Keratinocyte (primary cell): ENCODE data around the gene RTN4IP1. TPM values are rescaled to one million over a fixed set of nuclear protein-coding genes. Genes with fewer than 3 reads are reported as not detected.

Source experiments
- DNase-seq: peaks from one replicate; pipeline ENCODE4 v3.0.0-alpha.2; 2011; ENCODE audit warnings: low read depth, missing footprints, low spot score
- FAIRE-seq: peaks from 2 replicates; lab custom pipeline; 2011; peaks lifted over from hg19 to GRCh38; lab: Jason Lieb, UNC
- H2AFZ ChIP-seq: 2 replicates; pipeline ENCODE4 v1.6.0; 2012; ENCODE audit warnings: low read length, control low read depth, inconsistent platforms; ENCODE audit not compliant: control insufficient read depth
- H3K27ac ChIP-seq: 2 replicates; pipeline ENCODE4 v1.5.1; 2011; ENCODE audit warnings: low read length; ENCODE audit not compliant: control insufficient read depth, insufficient read depth
- H3K27me3 ChIP-seq: 3 replicates; pipeline ENCODE4 v1.6.0; 2011; ENCODE audit warnings: low read length; ENCODE audit not compliant: control insufficient read depth, insufficient read depth; ENCODE audit errors: extremely low read depth
- H3K36me3 ChIP-seq, 2 experiments: 2 replicates in 1 of 2; 3 replicates in 1 of 2; pipeline ENCODE4 v1.5.1; 2011; ENCODE audit warnings: low read length in 2 of 2, mild to moderate bottlenecking in 1 of 2; ENCODE audit not compliant: control insufficient read depth in 2 of 2, insufficient read depth in 2 of 2; ENCODE audit errors: extremely low read depth in 1 of 2
- H3K4me1 ChIP-seq: 3 replicates; pipeline ENCODE4 v1.5.1; 2011; ENCODE audit warnings: low read length; ENCODE audit not compliant: control insufficient read depth, insufficient read depth; ENCODE audit errors: extremely low read depth
- H3K4me2 ChIP-seq: 3 replicates; pipeline ENCODE4 v1.6.0; 2011; ENCODE audit warnings: low read depth, low read length; ENCODE audit not compliant: control insufficient read depth, insufficient read depth; ENCODE audit errors: extremely low read depth
- H3K4me3 ChIP-seq, 3 experiments: fragments of 200-600 bp in 1 of 3; sonication (generic) in 1 of 3; 2 replicates in 2 of 3; 3 replicates in 1 of 3; pipeline ENCODE4 v1.5.1; 2011 to 2016; ENCODE audit warnings: low read length in 3 of 3, mild to moderate bottlenecking in 3 of 3, control low read depth in 2 of 3, inconsistent platforms in 1 of 3, low read depth in 1 of 3, mixed read lengths in 1 of 3, mixed run types in 1 of 3, moderate library complexity in 1 of 3; ENCODE audit not compliant: control insufficient read depth in 2 of 3, insufficient read depth in 2 of 3; ENCODE audit errors: extremely low read depth in 1 of 3
- H3K79me2 ChIP-seq: 2 replicates; pipeline ENCODE4 v1.6.0; 2012; ENCODE audit warnings: low read length; ENCODE audit not compliant: control insufficient read depth, insufficient read depth
- H3K9ac ChIP-seq: 3 replicates; pipeline ENCODE4 v1.6.0; 2011; ENCODE audit warnings: low read length; ENCODE audit not compliant: control insufficient read depth, insufficient read depth; ENCODE audit errors: extremely low read depth
- H3K9me1 ChIP-seq: 3 replicates; pipeline ENCODE4 v1.6.0; 2011; ENCODE audit warnings: low read length; ENCODE audit not compliant: control insufficient read depth, insufficient read depth; ENCODE audit errors: extremely low read depth
- H3K9me3 ChIP-seq: 2 replicates; pipeline ENCODE4 v1.5.1; 2012; ENCODE audit warnings: low read depth, low read length; ENCODE audit not compliant: control insufficient read depth
- H4K20me1 ChIP-seq: 3 replicates; pipeline ENCODE4 v1.6.0; 2011; ENCODE audit warnings: low read length; ENCODE audit not compliant: control insufficient read depth, insufficient read depth; ENCODE audit errors: extremely low read depth
- EZH2 ChIP-seq: IDR thresholded peaks from one replicate; pipeline ENCODE4 v1.6.1; 2012; ENCODE audit warnings: inconsistent platforms, mild to moderate bottlenecking, low read length, moderate library complexity
- dilution Hi-C: fragments of 300-500 bp; cut with MboI; formaldehyde crosslinking; loops from one replicate; pipeline ENCODE4 v1.7.0; 2020; ENCODE audit warnings: low sequenced_read_pairs; ENCODE audit not compliant: extremely low pct_ligation_motif_present
- polyA plus RNA-seq, 5 experiments: library from polyadenylated mRNA; depleted of rRNA in 3 of 5; stranded (reverse) in 3 of 5; stranded (forward) in 1 of 5; unstranded in 1 of 5; fragments of >200 nt; gene quantifications; 1 replicate in 1 of 5; 2 replicates in 3 of 5; 3 replicates in 1 of 5; pipeline versions ENCODE4 v1.2.1 to v1.2.3, GENCODE V29; 2011 to 2012; ENCODE audit warnings: missing spikeins in 2 of 5, low read depth in 1 of 5, low replicate concordance in 1 of 5
- TF ChIP-seq, protein P1 (sequence below), 3 experiments: IDR thresholded peaks in 1 of 3; conservative IDR thresholded peaks in 1 of 3; optimal IDR thresholded peaks in 1 of 3; 2 replicates in 2 of 3; 3 replicates in 1 of 3; pipeline versions ENCODE3 to v1.5.1; 2011; ENCODE audit warnings: low read length in 3 of 3, mild to moderate bottlenecking in 3 of 3, moderate library complexity in 2 of 3, control low read depth in 1 of 3, inconsistent platforms in 1 of 3; ENCODE audit not compliant: insufficient read depth in 2 of 3; ENCODE audit errors: extremely low read depth in 1 of 3

RTN4IP1 gene
- polyA plus RNA-seq, 1 donor (not counting 4 experiments of a cell fraction or from before 2014, with no cell fraction given) = 8.0 TPM

GRCh38 chr6:106637717-106638341 lies 8.5 kb upstream of the RTN4IP1 start:
- Histone ChIP-seq H3K79me2 (peaks cover 49% of the 10 kb centered on the region), H3K27me3 (no peaks in the 10 kb centered on the region), H2AFZ (no peak overlapping the region), H3K4me3 (no peak overlapping the region), H3K27ac (no peak overlapping the region), H3K36me3 (peaks cover 0 to 3% of the 10 kb centered on the region in 2 experiments), H3K9me1 (no peaks in the 10 kb centered on the region), H4K20me1 (peaks cover 3% of the 10 kb centered on the region), H3K4me2 (no peak overlapping the region), H3K9ac (no peak overlapping the region), H3K4me1 (no peaks in the 10 kb centered on the region), H3K9me3 (no peaks in the 10 kb centered on the region)
- FAIRE-seq (no peak), DNase-seq (no peak)
- dilution Hi-C loops = no loop called here
- TF ChIP-seq, protein P1, sequence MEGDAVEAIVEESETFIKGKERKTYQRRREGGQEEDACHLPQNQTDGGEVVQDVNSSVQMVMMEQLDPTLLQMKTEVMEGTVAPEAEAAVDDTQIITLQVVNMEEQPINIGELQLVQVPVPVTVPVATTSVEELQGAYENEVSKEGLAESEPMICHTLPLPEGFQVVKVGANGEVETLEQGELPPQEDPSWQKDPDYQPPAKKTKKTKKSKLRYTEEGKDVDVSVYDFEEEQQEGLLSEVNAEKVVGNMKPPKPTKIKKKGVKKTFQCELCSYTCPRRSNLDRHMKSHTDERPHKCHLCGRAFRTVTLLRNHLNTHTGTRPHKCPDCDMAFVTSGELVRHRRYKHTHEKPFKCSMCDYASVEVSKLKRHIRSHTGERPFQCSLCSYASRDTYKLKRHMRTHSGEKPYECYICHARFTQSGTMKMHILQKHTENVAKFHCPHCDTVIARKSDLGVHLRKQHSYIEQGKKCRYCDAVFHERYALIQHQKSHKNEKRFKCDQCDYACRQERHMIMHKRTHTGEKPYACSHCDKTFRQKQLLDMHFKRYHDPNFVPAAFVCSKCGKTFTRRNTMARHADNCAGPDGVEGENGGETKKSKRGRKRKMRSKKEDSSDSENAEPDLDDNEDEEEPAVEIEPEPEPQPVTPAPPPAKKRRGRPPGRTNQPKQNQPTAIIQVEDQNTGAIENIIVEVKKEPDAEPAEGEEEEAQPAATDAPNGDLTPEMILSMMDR (optimal IDR thresholded peaks at IDR 0.05 in 1 of 3, IDR thresholded peaks at IDR 0.05 in 1 of 3, conservative IDR thresholded peaks at IDR 0.05 in 1 of 3; ENCODE audit: extremely low read depth in 1 of 3, insufficient read depth in 2 of 3, low read length in 3 of 3) = no peak
- no peak for TF ChIP-seq EZH2

DNA sequence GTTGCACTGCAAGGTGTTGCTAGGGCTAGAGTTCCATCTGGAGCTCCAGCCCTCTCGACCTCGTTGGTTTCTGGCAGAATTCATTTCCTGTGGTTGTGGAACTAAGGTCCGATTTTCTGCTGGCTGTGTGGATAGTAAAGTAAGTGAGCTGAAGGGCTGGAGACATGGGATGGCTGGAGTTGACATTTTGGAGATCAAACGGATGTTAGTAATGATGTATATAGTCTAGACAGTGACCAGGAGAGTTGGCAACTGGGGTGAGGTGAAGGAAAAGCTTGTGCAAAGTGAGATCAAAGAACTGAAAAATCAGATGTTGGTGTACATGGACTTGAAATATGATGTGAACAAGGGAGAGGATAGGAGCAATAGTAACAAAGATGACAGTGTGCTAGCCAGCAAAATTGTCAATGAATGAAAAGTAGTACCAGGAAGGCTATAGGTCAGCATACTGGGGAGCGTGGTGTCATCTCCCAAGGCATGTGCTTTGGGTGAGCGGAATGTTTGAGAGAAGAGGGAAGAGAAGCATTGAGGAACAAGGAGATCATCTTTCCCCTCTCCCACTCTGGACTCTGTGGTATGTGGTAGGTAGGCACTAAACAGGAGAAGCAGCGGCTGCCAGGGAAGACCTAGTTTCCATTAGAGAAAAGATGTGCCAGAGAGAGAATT lies 7.9 kb upstream of the RTN4IP1 start:
- H3K4me3 ChIP-seq = no peak overlapping the region
- H3K27ac ChIP-seq = no peak overlapping the region
- H3K36me3 ChIP-seq = peaks cover 0 to 3% of the 10 kb centered on the region in 2 experiments
- dilution Hi-C loops = no loop called here
- H3K9me3 ChIP-seq = no peaks in the 10 kb centered on the region
- H3K4me2 ChIP-seq = no peak overlapping the region
- peaks cover 3% of the 10 kb centered on the region for H4K20me1 ChIP-seq
- H3K79me2 ChIP-seq = peaks cover 55% of the 10 kb centered on the region
- no peak for TF ChIP-seq EZH2
- TF ChIP-seq, protein P1 (optimal IDR thresholded peaks at IDR 0.05 in 1 of 3, IDR thresholded peaks at IDR 0.05 in 1 of 3, conservative IDR thresholded peaks at IDR 0.05 in 1 of 3; ENCODE audit: extremely low read depth in 1 of 3, insufficient read depth in 2 of 3, low read length in 3 of 3) = no peak
- H2AFZ ChIP-seq = no peak overlapping the region
- H3K9me1 ChIP-seq = no peaks in the 10 kb centered on the region
- no peak overlapping the region for H3K9ac ChIP-seq
- no peaks in the 10 kb centered on the region for H3K4me1 ChIP-seq
- FAIRE-seq = no peak
- no peak for DNase-seq
- H3K27me3 ChIP-seq = no peaks in the 10 kb centered on the region
